Breast epithelium (tissue), 3 donors: ENCODE results near the gene GPR155.

ENCODE experiments used
- POLR2A ChIP-seq: fragments of 450-650 bp; IDR thresholded peaks from one replicate; pipeline ENCODE4 v1.6.1; 2016; ENCODE audit warnings: antibody characterized with exemption, mild to moderate bottlenecking, moderate library complexity
- POLR2AphosphoS5 ChIP-seq, 3 donors: sonication (generic); formaldehyde crosslinking; IDR thresholded peaks; one replicate each; pipeline ENCODE4 v1.6.1; 2017; ENCODE audit warnings: antibody characterized with exemption in 3 of 3
- TF ChIP-seq, protein P1 (sequence below), 3 donors: fragments of 450-650 bp; IDR thresholded peaks; one replicate each; pipeline ENCODE4 v1.5.1; 2016 to 2017; ENCODE audit warnings: antibody characterized with exemption in 3 of 3, mild to moderate bottlenecking in 3 of 3, moderate library complexity in 3 of 3

DNA sequence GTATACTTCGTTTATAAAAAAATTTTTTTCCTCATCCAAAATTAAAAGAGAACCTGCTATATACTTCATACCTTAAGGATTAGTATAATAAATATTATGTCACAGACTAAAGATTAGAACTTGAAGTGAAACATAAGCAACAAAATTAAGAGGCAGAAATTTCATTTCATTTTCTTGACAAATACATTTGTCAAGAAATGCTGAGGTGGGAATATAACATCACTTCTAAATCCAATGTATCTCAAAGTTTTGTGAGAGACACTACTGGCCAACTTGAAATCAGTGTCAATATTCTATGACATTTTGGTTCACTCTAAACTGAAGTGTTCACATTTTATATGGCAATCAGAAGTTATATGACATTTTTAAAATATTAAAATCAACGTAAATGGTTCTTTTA, 47.5 kb downstream of the GPR155 start:
- TF ChIP-seq, protein P1, sequence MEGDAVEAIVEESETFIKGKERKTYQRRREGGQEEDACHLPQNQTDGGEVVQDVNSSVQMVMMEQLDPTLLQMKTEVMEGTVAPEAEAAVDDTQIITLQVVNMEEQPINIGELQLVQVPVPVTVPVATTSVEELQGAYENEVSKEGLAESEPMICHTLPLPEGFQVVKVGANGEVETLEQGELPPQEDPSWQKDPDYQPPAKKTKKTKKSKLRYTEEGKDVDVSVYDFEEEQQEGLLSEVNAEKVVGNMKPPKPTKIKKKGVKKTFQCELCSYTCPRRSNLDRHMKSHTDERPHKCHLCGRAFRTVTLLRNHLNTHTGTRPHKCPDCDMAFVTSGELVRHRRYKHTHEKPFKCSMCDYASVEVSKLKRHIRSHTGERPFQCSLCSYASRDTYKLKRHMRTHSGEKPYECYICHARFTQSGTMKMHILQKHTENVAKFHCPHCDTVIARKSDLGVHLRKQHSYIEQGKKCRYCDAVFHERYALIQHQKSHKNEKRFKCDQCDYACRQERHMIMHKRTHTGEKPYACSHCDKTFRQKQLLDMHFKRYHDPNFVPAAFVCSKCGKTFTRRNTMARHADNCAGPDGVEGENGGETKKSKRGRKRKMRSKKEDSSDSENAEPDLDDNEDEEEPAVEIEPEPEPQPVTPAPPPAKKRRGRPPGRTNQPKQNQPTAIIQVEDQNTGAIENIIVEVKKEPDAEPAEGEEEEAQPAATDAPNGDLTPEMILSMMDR (IDR thresholded peaks at IDR 0.05): no peak
- TF ChIP-seq POLR2AphosphoS5 (IDR thresholded peaks at IDR 0.05): no peak
- no peak for TF ChIP-seq POLR2A
